Osteoblast (primary cell): Measurements from ENCODE around the gene SLC5A10. TPM values are rescaled to one million over a fixed set of nuclear protein-coding genes. Genes with fewer than 3 reads are reported as not detected.

Experiments used
- DNase-seq: peaks from one replicate; pipeline ENCODE4 v3.0.0; 2011; ENCODE audit warnings: low spot score, mixed read lengths; ENCODE audit not compliant: insufficient read length; ENCODE audit errors: missing footprints
- H2AFZ ChIP-seq: 2 replicates; pipeline ENCODE4 v1.6.0; 2011; ENCODE audit warnings: mild to moderate bottlenecking, low read length
- H3K27ac ChIP-seq: 2 replicates; pipeline ENCODE4 v1.5.1; 2011; ENCODE audit warnings: mild to moderate bottlenecking, low read depth, low read length, moderate library complexity
- H3K27me3 ChIP-seq: 2 replicates; pipeline ENCODE4 v1.6.0; 2012; ENCODE audit warnings: mild to moderate bottlenecking, control low read depth, inconsistent platforms, low read length, moderate library complexity; ENCODE audit not compliant: insufficient read depth
- H3K36me3 ChIP-seq: 2 replicates; pipeline ENCODE4 v1.5.1; 2011; ENCODE audit warnings: mild to moderate bottlenecking, low read length, control low read depth, moderate library complexity; ENCODE audit not compliant: insufficient read depth
- H3K4me1 ChIP-seq: 2 replicates; pipeline ENCODE4 v1.5.1; 2011; ENCODE audit warnings: mild to moderate bottlenecking, low read length, control low read depth, moderate library complexity; ENCODE audit not compliant: insufficient read depth
- H3K4me2 ChIP-seq: 2 replicates; pipeline ENCODE4 v1.6.0; 2011; ENCODE audit warnings: mild to moderate bottlenecking, low read length; ENCODE audit not compliant: insufficient read depth
- H3K4me3 ChIP-seq: fragments of 200-600 bp; sonication (generic); 3 replicates; pipeline ENCODE4 v1.5.1; 2012; ENCODE audit warnings: mild to moderate bottlenecking, low read length, inconsistent platforms; ENCODE audit not compliant: insufficient read depth
- H3K79me2 ChIP-seq: 2 replicates; pipeline ENCODE4 v1.6.0; 2012; ENCODE audit warnings: mild to moderate bottlenecking, low read length, control low read depth, inconsistent platforms; ENCODE audit not compliant: insufficient read depth
- H3K9me3 ChIP-seq: 2 replicates; pipeline ENCODE4 v1.5.1; 2011; ENCODE audit warnings: low read depth, low read length, control low read depth
- H4K20me1 ChIP-seq: 2 replicates; pipeline ENCODE4 v1.6.0; 2012; ENCODE audit warnings: mild to moderate bottlenecking, low read length, control low read depth; ENCODE audit not compliant: insufficient read depth
- CTCF ChIP-seq: IDR thresholded peaks from 2 replicates; pipeline ENCODE4 v1.5.1; 2011; ENCODE audit warnings: mild to moderate bottlenecking, low read depth, low read length, moderate library complexity; ENCODE audit errors: extremely low read depth
- total RNA-seq: library from RNA; depleted of rRNA; stranded (reverse); fragments of >200 nt; gene quantifications from 2 replicates; pipeline ENCODE4 v1.2.3, GENCODE V29; 2012

The SLC5A10 gene
- total RNA-seq, 1 donor, result not detected

GRCh38 chr17:18962494-18962815 is 10.5 kb downstream of the SLC5A10 start:
- Histone ChIP-seq H3K27me3 (no peaks in the 10 kb centered on the region), H3K4me1 (peaks cover 28% of the 10 kb centered on the region), H3K9me3 (no peaks in the 10 kb centered on the region), H2AFZ (no peak overlapping the region), H3K79me2 (no peaks in the 10 kb centered on the region), H4K20me1 (no peaks in the 10 kb centered on the region), H3K27ac (peak overlapping the region; percentile 87), H3K4me3 (no peak overlapping the region), H3K4me2 (peak overlapping the region; percentile 27), H3K36me3 (no peaks in the 10 kb centered on the region)
- no peak for DNase-seq
- no peak for TF ChIP-seq CTCF

DNA sequence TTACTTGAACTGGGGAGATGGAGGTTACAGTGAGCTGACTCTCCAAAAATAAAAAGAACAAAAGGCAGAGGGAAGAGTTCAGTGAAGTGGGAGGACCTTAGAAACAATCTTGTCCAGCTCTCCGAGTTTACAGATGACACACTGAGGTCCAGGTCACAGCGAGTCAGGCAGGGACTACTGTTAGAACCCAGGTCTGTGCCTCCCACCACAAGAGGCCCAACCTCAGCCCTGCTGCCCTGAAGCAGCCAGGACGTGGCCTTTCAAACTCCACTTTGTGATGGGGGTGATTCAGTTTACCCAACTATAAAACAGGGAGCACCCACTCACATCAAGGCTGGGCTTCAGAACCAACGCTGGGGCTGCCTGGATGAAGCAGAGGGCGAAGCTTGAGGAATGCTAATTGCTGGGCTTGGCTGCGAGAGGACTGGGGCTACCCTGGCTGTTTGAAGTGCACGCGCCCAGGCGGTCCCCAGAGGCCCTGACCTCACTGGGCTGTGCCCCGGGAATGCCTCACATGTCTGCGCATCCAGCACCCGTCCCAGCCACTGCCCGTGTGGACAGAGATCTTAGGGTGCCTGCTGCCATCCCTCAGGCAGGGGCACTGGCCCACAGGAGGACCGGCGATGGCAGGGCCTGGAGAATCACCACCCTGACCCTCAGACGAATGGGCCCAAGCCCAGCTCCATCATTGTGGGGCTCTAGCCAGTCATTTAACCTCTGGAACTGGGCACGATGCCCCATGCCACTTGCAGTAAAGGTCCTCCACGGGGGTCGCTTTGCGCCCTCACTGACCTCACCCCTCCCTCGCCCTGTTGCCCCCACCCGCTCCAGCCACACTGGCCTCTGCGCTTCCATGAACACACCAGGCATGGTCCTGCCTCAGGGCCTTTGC is 11.4 kb downstream of the SLC5A10 start:
- TF ChIP-seq CTCF, result no peak
- H3K4me1 ChIP-seq, result peaks cover 28% of the 10 kb centered on the region

GRCh38 chr17:18964018-18964351 is 12.0 kb downstream of the SLC5A10 start:
- no peak for TF ChIP-seq CTCF
- H3K9me3 ChIP-seq, result no peaks in the 10 kb centered on the region
- no peaks in the 10 kb centered on the region for H3K27me3 ChIP-seq
- peaks cover 28% of the 10 kb centered on the region for H3K4me1 ChIP-seq
- peak; percentile 65 for DNase-seq
- H4K20me1 ChIP-seq, result no peaks in the 10 kb centered on the region
- H2AFZ ChIP-seq, result no peak overlapping the region
- H3K4me3 ChIP-seq, result no peak overlapping the region
- H3K27ac ChIP-seq, result peak overlapping the region; percentile 87
- no peaks in the 10 kb centered on the region for H3K36me3 ChIP-seq
- no peaks in the 10 kb centered on the region for H3K79me2 ChIP-seq
- no peak overlapping the region for H3K4me2 ChIP-seq

More for the DNA sequence above, 11.4 kb downstream of the SLC5A10 start:
- Histone ChIP-seq H3K9me3 (no peaks in the 10 kb centered on the region), H3K36me3 (no peaks in the 10 kb centered on the region), H4K20me1 (no peaks in the 10 kb centered on the region), H2AFZ (peak overlapping the region; percentile 72), H3K27me3 (no peaks in the 10 kb centered on the region), H3K79me2 (no peaks in the 10 kb centered on the region), H3K27ac (peak overlapping the region; percentile 87), H3K4me3 (no peak overlapping the region), H3K4me2 (peak overlapping the region; percentile 10)
- DNase-seq, result peak; percentile 97

GRCh38 chr17:18964550-18964949 is 12.6 kb downstream of the SLC5A10 start:
- H3K27ac ChIP-seq, result no peak overlapping the region
- no peaks in the 10 kb centered on the region for H3K27me3 ChIP-seq
- H3K36me3 ChIP-seq, result no peaks in the 10 kb centered on the region
- no peak for DNase-seq
- no peak for TF ChIP-seq CTCF
- no peaks in the 10 kb centered on the region for H3K9me3 ChIP-seq
- no peaks in the 10 kb centered on the region for H4K20me1 ChIP-seq
- H3K4me3 ChIP-seq, result no peak overlapping the region
- H2AFZ ChIP-seq, result no peak overlapping the region
- peaks cover 31% of the 10 kb centered on the region for H3K4me1 ChIP-seq
- no peak overlapping the region for H3K4me2 ChIP-seq
- H3K79me2 ChIP-seq, result no peaks in the 10 kb centered on the region
